GM12892 (cell line): ENCODE measurements around the gene MYO1D.

Source experiments
- POLR2A ChIP-seq: IDR thresholded peaks from 2 replicates; pipeline ENCODE4 v1.6.1; 2011; ENCODE audit warnings: low read depth, low read length, control low read depth
- POLR2AphosphoS5 ChIP-seq: IDR thresholded peaks from 2 replicates; pipeline ENCODE4 v1.6.1; 2011; ENCODE audit warnings: low read depth, low read length, control low read depth

DNA sequence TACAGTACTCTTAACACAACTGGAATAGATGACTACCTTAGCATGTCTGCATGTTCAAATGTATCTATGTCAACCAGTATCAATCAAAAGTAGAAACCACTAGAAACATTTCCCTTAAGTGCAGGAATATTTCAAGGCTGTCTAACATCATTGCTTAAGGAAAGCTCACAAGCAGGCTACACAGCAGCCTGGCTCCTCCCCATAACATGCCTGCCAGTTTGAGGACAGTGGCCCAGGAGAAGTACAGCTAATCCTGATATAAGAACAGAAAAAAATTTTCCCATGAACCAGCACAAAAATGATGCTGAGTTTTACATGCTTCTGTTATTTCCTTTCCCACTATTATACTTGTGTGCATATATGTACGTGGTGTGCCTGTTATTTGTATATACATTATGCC, 175.1 kb downstream of the MYO1D start:
- no peak for TF ChIP-seq POLR2AphosphoS5
- TF ChIP-seq POLR2A = no peak
